Neuronal stem cell (in vitro differentiated cells): ENCODE data around the gene LRRC42.

Experiments used
- DNase-seq: peaks from one replicate; pipeline ENCODE4 v3.0.0-alpha.2; 2013; ENCODE audit warnings: low spot score
- H2AFZ ChIP-seq: one replicate; pipeline ENCODE4 v1.6.1; 2013; ENCODE audit warnings: mild to moderate bottlenecking, low read length, inconsistent platforms
- H2AK5ac ChIP-seq: 2 replicates; pipeline ENCODE4 v1.6.1; 2013; ENCODE audit warnings: low read depth, mild to moderate bottlenecking, inconsistent platforms, low read length, moderate library complexity, mixed read lengths
- H2BK120ac ChIP-seq: 2 replicates; pipeline ENCODE4 v1.6.1; 2013; ENCODE audit warnings: low read depth, mild to moderate bottlenecking, inconsistent platforms, low read length, moderate library complexity, mixed read lengths
- H2BK12ac ChIP-seq: one replicate; pipeline ENCODE4 v1.6.1; 2013; ENCODE audit warnings: low read length, inconsistent platforms
- H2BK15ac ChIP-seq: 2 replicates; pipeline ENCODE4 v1.6.1; 2013; ENCODE audit warnings: mild to moderate bottlenecking, low read length, inconsistent platforms, mixed read lengths
- H2BK5ac ChIP-seq: one replicate; pipeline ENCODE4 v1.6.1; 2013; ENCODE audit warnings: inconsistent platforms, mild to moderate bottlenecking, low read length, moderate library complexity
- H3K14ac ChIP-seq: one replicate; pipeline ENCODE4 v1.6.1; 2013; ENCODE audit warnings: low read length, inconsistent platforms
- H3K18ac ChIP-seq: 2 replicates; pipeline ENCODE4 v1.6.1; 2013; ENCODE audit warnings: low read length, inconsistent platforms
- H3K23ac ChIP-seq: 2 replicates; pipeline ENCODE4 v1.6.1; 2013; ENCODE audit warnings: low read depth, mild to moderate bottlenecking, mixed read lengths, low read length, inconsistent platforms; ENCODE audit not compliant: poor library complexity
- H3K27ac ChIP-seq: replicated peaks from 3 replicates; pipeline ENCODE4 v1.5.1; 2013; ENCODE audit warnings: low read length, inconsistent platforms
- H3K27me3 ChIP-seq, 3 experiments: 2 replicates each; pipeline ENCODE4 v1.6.1; 2013; ENCODE audit warnings: low read length in 3 of 3, mild to moderate bottlenecking in 2 of 3, inconsistent platforms in 1 of 3, low read depth in 1 of 3, mixed read lengths in 1 of 3, moderate library complexity in 1 of 3; ENCODE audit not compliant: control insufficient read depth in 3 of 3, insufficient read depth in 3 of 3
- H3K36me3 ChIP-seq, 2 donors: replicated peaks in 1 of 2; 2 replicates each; pipeline ENCODE4 v1.6.1; 2013; ENCODE audit warnings: low read length in 2 of 2; ENCODE audit not compliant: control insufficient read depth in 2 of 2, insufficient read depth in 2 of 2
- H3K4ac ChIP-seq: 2 replicates; pipeline ENCODE4 v1.6.1; 2013; ENCODE audit warnings: inconsistent platforms, mild to moderate bottlenecking, low read length, moderate library complexity
- H3K4me1 ChIP-seq, 2 donors: 1 replicate in 1 of 2; 2 replicates in 1 of 2; pipeline ENCODE4 v1.6.1; 2013; ENCODE audit warnings: low read length in 2 of 2, low read depth in 1 of 2; ENCODE audit not compliant: control insufficient read depth in 2 of 2, insufficient read depth in 1 of 2
- H3K4me2 ChIP-seq: one replicate; pipeline ENCODE4 v1.6.1; 2013; ENCODE audit warnings: mild to moderate bottlenecking, low read length, inconsistent platforms; ENCODE audit not compliant: insufficient read depth, poor library complexity, severe bottlenecking
- H3K4me3 ChIP-seq, 2 donors: 2 replicates each; pipeline ENCODE4 v1.5.1; 2013; ENCODE audit warnings: low read length in 2 of 2, mild to moderate bottlenecking in 2 of 2, inconsistent platforms in 1 of 2, moderate library complexity in 1 of 2
- H3K79me1 ChIP-seq: one replicate; pipeline ENCODE4 v1.6.1; 2013; ENCODE audit warnings: low read depth, mild to moderate bottlenecking, inconsistent platforms, low read length, moderate library complexity
- H3K9ac ChIP-seq: one replicate; pipeline ENCODE4 v1.6.1; 2013; ENCODE audit warnings: mild to moderate bottlenecking, low read depth, low read length, inconsistent platforms; ENCODE audit not compliant: poor library complexity
- H3K9me3 ChIP-seq, 2 donors: replicated peaks in 1 of 2; 2 replicates each; pipeline versions ENCODE3 to v1.6.1; 2013; ENCODE audit warnings: low read length in 2 of 2, mild to moderate bottlenecking in 2 of 2, inconsistent platforms in 1 of 2, low read depth in 1 of 2, mixed read lengths in 1 of 2, moderate library complexity in 1 of 2; ENCODE audit not compliant: control insufficient read depth in 2 of 2, insufficient read depth in 1 of 2
- H4K8ac ChIP-seq: one replicate; pipeline ENCODE4 v1.6.1; 2013; ENCODE audit warnings: low read depth, mild to moderate bottlenecking, inconsistent platforms, low read length, moderate library complexity
- H4K91ac ChIP-seq: one replicate; pipeline ENCODE4 v1.6.1; 2013; ENCODE audit warnings: low read length, low read depth, mild to moderate bottlenecking, inconsistent platforms; ENCODE audit not compliant: poor library complexity
- WGBS, 2 donors: extraction: QIAGEN DNeasy Blood & Tissue Kit; methylation state at CpG; one replicate each; pipeline ENCODE4 v1.1.7; 2013; ENCODE audit warnings: missing lambda C conversion rate in 2 of 2, mixed read lengths in 1 of 2; ENCODE audit not compliant: insufficient read length in 2 of 2, insufficient replicate concordance in 1 of 2; ENCODE audit errors: extremely low coverage in 2 of 2; 5-methylcytosine and 5-hydroxymethylcytosine counted together

LRRC42 gene

GRCh38 chr1:53964109-53964508 lies 18.0 kb downstream of the LRRC42 start:
- H3K27ac ChIP-seq = peak overlapping the region; percentile 10

DNA sequence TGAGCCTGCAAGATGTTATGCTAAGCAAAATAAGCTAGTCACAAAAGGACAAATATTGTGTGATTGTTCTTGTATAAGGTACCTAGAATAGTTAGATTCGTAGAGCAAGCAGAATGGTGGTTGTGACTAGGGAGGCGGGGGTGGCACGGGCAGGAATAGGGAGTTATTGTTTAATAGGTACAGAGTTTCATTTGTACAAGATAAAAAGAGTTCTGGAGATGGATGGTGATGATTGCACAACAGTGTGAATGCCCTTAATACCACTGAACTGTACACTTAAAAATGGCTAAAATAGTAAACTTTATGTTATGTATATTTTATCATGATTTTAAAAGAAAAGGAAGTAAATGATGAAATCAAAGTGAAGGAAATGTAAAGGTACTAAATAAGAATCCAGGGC lies 20.6 kb downstream of the LRRC42 start:
- DNase-seq = no peak
- Histone ChIP-seq H2BK12ac (no peak overlapping the region), H3K27me3 (no peaks in the 10 kb centered on the region), H3K36me3 (peaks cover 22 to 84% of the 10 kb centered on the region in 2 donors), H3K9me3 (no peaks in the 10 kb centered on the region), H3K4me2 (no peak overlapping the region), H3K9ac (no peak overlapping the region), H3K4ac (no peak overlapping the region), H2BK15ac (no peak overlapping the region), H3K27ac (no peak overlapping the region), H3K23ac (no peak overlapping the region), H2AFZ (no peak overlapping the region), H3K18ac (no peak overlapping the region), H4K91ac (no peak overlapping the region), H2BK5ac (no peak overlapping the region), H3K79me1 (no peaks in the 10 kb centered on the region), H3K14ac (no peak overlapping the region), H3K4me3 (no peak overlapping the region), H2AK5ac (no peak overlapping the region), H4K8ac (no peak overlapping the region), H3K4me1 (peaks cover 0 to 2% of the 10 kb centered on the region in 2 donors), H2BK120ac (no peak overlapping the region)
- WGBS, 2 donors = no CpG with 5 or more reads among the region's 3 CpGs

More at GRCh38 chr1:53964109-53964508, 18.0 kb downstream of the LRRC42 start:
- Histone ChIP-seq H2BK120ac (no peak overlapping the region), H2AK5ac (no peak overlapping the region), H2AFZ (no peak overlapping the region), H3K4me2 (no peak overlapping the region), H3K79me1 (no peaks in the 10 kb centered on the region), H3K18ac (no peak overlapping the region), H3K4me3 (no peak overlapping the region), H3K14ac (no peak overlapping the region), H3K4ac (no peak overlapping the region), H4K8ac (no peak overlapping the region), H2BK5ac (no peak overlapping the region), H4K91ac (no peak overlapping the region), H2BK12ac (no peak overlapping the region), H3K23ac (no peak overlapping the region), H2BK15ac (no peak overlapping the region), H3K4me1 (peaks cover 0 to 2% of the 10 kb centered on the region in 2 donors), H3K9me3 (no peaks in the 10 kb centered on the region), H3K9ac (no peak overlapping the region), H3K27me3 (no peaks in the 10 kb centered on the region), H3K36me3 (peaks cover 27 to 88% of the 10 kb centered on the region in 2 donors)
- no peak for DNase-seq
- WGBS, 2 donors = 100% methylated on average over 1 of the region's 5 CpGs; no CpG with 5 or more reads in 1 of the 2 donors

GRCh38 chr1:53967409-53968124 lies 21.4 kb downstream of the LRRC42 start:
- Histone ChIP-seq H2AK5ac (no peak overlapping the region), H2BK15ac (no peak overlapping the region), H4K8ac (no peak overlapping the region), H2BK120ac (no peak overlapping the region), H3K27ac (no peak overlapping the region), H2BK12ac (no peak overlapping the region), H3K23ac (no peak overlapping the region), H3K4me2 (no peak overlapping the region), H3K9me3 (no peaks in the 10 kb centered on the region), H3K4me3 (no peak overlapping the region), H3K27me3 (no peaks in the 10 kb centered on the region), H3K79me1 (no peaks in the 10 kb centered on the region), H2BK5ac (no peak overlapping the region), H2AFZ (no peak overlapping the region), H3K9ac (peak overlapping the region; percentile 30), H3K4ac (peak overlapping the region; percentile 15), H4K91ac (no peak overlapping the region), H3K14ac (no peak overlapping the region), H3K36me3 (peaks cover 18 to 82% of the 10 kb centered on the region in 2 donors), H3K4me1 (peaks cover 0 to 2% of the 10 kb centered on the region in 2 donors), H3K18ac (no peak overlapping the region)
- no peak for DNase-seq
- WGBS, 2 donors = no CpG with 5 or more reads among the region's 7 CpGs

- Histone ChIP-seq H3K27ac (no peak overlapping the region), H2AFZ (no peak overlapping the region), H2BK15ac (no peak overlapping the region), H2AK5ac (no peak overlapping the region), H3K4ac (no peak overlapping the region), H3K18ac (no peak overlapping the region), H3K9ac (no peak overlapping the region), H3K36me3 (peaks cover 15 to 80% of the 10 kb centered on the region in 2 donors), H2BK12ac (no peak overlapping the region), H3K23ac (no peak overlapping the region), H3K14ac (no peak overlapping the region), H4K91ac (no peak overlapping the region), H3K27me3 (no peaks in the 10 kb centered on the region), H3K4me1 (peaks cover 0 to 2% of the 10 kb centered on the region in 2 donors), H2BK120ac (no peak overlapping the region), H4K8ac (no peak overlapping the region), H3K4me2 (no peak overlapping the region), H3K9me3 (no peaks in the 10 kb centered on the region), H2BK5ac (no peak overlapping the region), H3K4me3 (no peak overlapping the region), H3K79me1 (no peaks in the 10 kb centered on the region)
- no peak for DNase-seq
- no CpG with 5 or more reads among the region's 2 CpGs for WGBS, 2 donors
Measured at GRCh38 chr1:53968125-53968513, 22.0 kb downstream of the LRRC42 start.
